ENCODE measurements around the gene GLRX5.

DNA sequence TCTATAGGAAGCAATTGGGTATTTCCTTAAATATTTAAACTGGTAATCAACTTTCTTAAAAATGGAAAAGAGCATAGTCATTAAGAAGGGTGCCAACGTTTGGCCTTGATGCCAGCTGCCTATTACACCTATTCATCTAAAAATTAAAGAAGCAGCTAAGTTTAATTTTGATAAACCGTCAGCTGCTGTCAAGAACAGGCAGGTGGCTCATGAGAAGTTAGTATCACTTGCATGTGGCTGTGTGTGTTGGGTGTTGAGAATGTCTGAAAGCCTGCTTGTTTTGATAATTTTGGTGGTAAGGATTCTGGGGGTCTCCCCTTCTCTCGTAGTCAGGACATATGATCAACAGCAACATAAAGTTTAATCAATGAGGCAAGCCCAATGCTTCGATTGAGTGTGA lies 6.5 kb downstream of the GLRX5 start:
- TF ChIP-seq, protein P1, sequence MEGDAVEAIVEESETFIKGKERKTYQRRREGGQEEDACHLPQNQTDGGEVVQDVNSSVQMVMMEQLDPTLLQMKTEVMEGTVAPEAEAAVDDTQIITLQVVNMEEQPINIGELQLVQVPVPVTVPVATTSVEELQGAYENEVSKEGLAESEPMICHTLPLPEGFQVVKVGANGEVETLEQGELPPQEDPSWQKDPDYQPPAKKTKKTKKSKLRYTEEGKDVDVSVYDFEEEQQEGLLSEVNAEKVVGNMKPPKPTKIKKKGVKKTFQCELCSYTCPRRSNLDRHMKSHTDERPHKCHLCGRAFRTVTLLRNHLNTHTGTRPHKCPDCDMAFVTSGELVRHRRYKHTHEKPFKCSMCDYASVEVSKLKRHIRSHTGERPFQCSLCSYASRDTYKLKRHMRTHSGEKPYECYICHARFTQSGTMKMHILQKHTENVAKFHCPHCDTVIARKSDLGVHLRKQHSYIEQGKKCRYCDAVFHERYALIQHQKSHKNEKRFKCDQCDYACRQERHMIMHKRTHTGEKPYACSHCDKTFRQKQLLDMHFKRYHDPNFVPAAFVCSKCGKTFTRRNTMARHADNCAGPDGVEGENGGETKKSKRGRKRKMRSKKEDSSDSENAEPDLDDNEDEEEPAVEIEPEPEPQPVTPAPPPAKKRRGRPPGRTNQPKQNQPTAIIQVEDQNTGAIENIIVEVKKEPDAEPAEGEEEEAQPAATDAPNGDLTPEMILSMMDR (IDR thresholded peaks at IDR 0.05; ENCODE audit: borderline replicate concordance, extremely low read depth, low read length, poor library complexity, severe bottlenecking), result no peak
- TF ChIP-seq EZH2 (IDR thresholded peaks at IDR 0.05; ENCODE audit: borderline replicate concordance, low read depth, low read length, severe bottlenecking), result no peak
